ENCODE results near the gene HPSE2.

DNA sequence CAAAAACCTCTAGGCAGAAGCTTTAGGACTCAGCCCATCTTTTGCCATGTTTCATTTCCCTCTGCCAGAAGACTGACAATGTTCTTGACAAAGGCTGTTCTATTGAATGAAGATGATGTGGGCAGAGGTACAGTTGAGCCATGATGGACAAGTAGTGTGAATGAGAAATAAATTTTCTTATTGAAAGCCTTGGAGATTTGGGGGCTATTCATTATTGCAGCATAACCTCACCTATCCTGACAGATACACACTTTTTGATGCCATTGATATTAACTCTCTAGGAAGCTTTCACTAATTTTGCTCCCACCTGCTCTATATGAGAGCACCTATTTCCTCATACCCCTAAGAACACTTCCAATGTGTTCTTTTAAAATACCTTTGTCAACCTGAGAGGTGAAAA is 752.0 kb downstream of the HPSE2 start:
- TF ChIP-seq, protein P1, sequence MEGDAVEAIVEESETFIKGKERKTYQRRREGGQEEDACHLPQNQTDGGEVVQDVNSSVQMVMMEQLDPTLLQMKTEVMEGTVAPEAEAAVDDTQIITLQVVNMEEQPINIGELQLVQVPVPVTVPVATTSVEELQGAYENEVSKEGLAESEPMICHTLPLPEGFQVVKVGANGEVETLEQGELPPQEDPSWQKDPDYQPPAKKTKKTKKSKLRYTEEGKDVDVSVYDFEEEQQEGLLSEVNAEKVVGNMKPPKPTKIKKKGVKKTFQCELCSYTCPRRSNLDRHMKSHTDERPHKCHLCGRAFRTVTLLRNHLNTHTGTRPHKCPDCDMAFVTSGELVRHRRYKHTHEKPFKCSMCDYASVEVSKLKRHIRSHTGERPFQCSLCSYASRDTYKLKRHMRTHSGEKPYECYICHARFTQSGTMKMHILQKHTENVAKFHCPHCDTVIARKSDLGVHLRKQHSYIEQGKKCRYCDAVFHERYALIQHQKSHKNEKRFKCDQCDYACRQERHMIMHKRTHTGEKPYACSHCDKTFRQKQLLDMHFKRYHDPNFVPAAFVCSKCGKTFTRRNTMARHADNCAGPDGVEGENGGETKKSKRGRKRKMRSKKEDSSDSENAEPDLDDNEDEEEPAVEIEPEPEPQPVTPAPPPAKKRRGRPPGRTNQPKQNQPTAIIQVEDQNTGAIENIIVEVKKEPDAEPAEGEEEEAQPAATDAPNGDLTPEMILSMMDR (conservative IDR thresholded peaks at IDR 0.05; ENCODE audit: low read depth in 2 of 2): no peak
- TF ChIP-seq CREB1 (CRISPR knock-in tag; IDR thresholded peaks at IDR 0.05; ENCODE audit: low read depth): no peak
- no peak for TF ChIP-seq EZH2 (IDR thresholded peaks at IDR 0.05; ENCODE audit: low read depth, unreplicated experiment)
- no peak for TF ChIP-seq NANOG (IDR thresholded peaks at IDR 0.05; ENCODE audit: borderline replicate concordance)

Measured in GM23338 (cell line).